SJCRH30 (cell line): ENCODE measurements around the gene PBRM1. TPM values are rescaled to one million over a fixed set of nuclear protein-coding genes. Genes with fewer than 3 reads are reported as not detected.
A peak's percentile ranks its signal among the peaks of the same experiment; 100 is the strongest.
"Not testable (repeated sequence)": the region's sequence is repeated elsewhere in the genome, so short reads cannot be mapped to it uniquely, and the experiment has no call there.

Experiments
- DNase-seq, 2 experiments: peaks; one replicate each; pipeline ENCODE4 v3.0.0-alpha.2; 2015 to 2020
- H3K27ac ChIP-seq: fragments of 250-450 bp; sonication (Bioruptor Pico); 2 replicates; pipeline ENCODE4 v1.5.1; 2020; ENCODE audit warnings: mild to moderate bottlenecking, moderate library complexity
- H3K27me3 ChIP-seq: fragments of 250-450 bp; sonication (Bioruptor Pico); 2 replicates; pipeline ENCODE4 v1.5.1; 2020; ENCODE audit warnings: mild to moderate bottlenecking, moderate library complexity
- H3K36me3 ChIP-seq: fragments of 250-450 bp; sonication (Bioruptor Pico); 2 replicates; pipeline ENCODE4 v1.5.1; 2020; ENCODE audit warnings: mild to moderate bottlenecking, moderate library complexity
- H3K4me1 ChIP-seq: fragments of 250-450 bp; sonication (Bioruptor Pico); 2 replicates; pipeline ENCODE4 v1.5.1; 2020; ENCODE audit warnings: mild to moderate bottlenecking, moderate library complexity
- H3K4me3 ChIP-seq: fragments of 250-450 bp; sonication (Bioruptor Pico); 2 replicates; pipeline ENCODE4 v1.5.1; 2020; ENCODE audit warnings: mild to moderate bottlenecking, moderate library complexity
- H3K9me3 ChIP-seq: fragments of 250-450 bp; sonication (Bioruptor Pico); replicated peaks from 2 replicates; pipeline ENCODE4 v1.5.1; 2020; ENCODE audit warnings: mild to moderate bottlenecking, moderate library complexity
- total RNA-seq: library from RNA; depleted of rRNA; stranded (reverse); fragments of >200 nt; shearing (Covaris generic); gene quantifications from 2 replicates; pipeline ENCODE4 v1.2.3, GENCODE V29; 2014; rRNA removed

PBRM1 gene
- total RNA-seq: 60.0 and 64.2 TPM in 2 replicates

- peak within 1 kb of the TSS; percentile 75 for H3K27ac ChIP-seq
- peaks cover 5% of the 10 kb centered on the region; the same call in 1 of the 2 replicates for H3K4me1 ChIP-seq
- DNase-seq: peak; percentile 89 to 92
- H3K9me3 ChIP-seq: no peaks in the 10 kb centered on the region
- peak within 1 kb of the TSS; percentile 88 for H3K4me3 ChIP-seq
- H3K27me3 ChIP-seq: no peaks in the 10 kb centered on the region
- peaks cover 52% of the 10 kb centered on the region for H3K36me3 ChIP-seq
Observed at GRCh38 chr3:52685709-52686691, at the start of gene PBRM1, which contains the start of gene GNL3. PBRM1 (minus strand) TSS chr3:52685913. GNL3 (plus strand) TSS chr3:52686032; CDS start chr3:52686093, 61 bp downstream.

- no peak for DNase-seq
- Histone ChIP-seq H3K36me3 (peaks cover 36% of the 10 kb centered on the region), H3K4me1 (no peaks in the 10 kb centered on the region), H3K27me3 (no peaks in the 10 kb centered on the region), H3K9me3 (peaks cover 10% of the 10 kb centered on the region), H3K27ac (no peak overlapping the region), H3K4me3 (no peak overlapping the region)
Observed at GRCh38 chr3:52733256-52733891, 47.7 kb upstream of the PBRM1 start.

GRCh38 chr3:52731590-52731989, 45.9 kb upstream of the PBRM1 start:
- no peak for DNase-seq
- Histone ChIP-seq H3K27me3 (no peaks in the 10 kb centered on the region), H3K4me1 (no peaks in the 10 kb centered on the region), H3K4me3 (no peak overlapping the region), H3K27ac (no peak overlapping the region), H3K9me3 (peaks cover 10% of the 10 kb centered on the region), H3K36me3 (peaks cover 34% of the 10 kb centered on the region)

- no peaks in the 10 kb centered on the region for H3K27me3 ChIP-seq
- DNase-seq: no peak
- peaks cover 10% of the 10 kb centered on the region for H3K9me3 ChIP-seq
- H3K4me3 ChIP-seq: no peak overlapping the region
- H3K27ac ChIP-seq: no peak overlapping the region
- no peaks in the 10 kb centered on the region for H3K4me1 ChIP-seq
- peaks cover 31% of the 10 kb centered on the region for H3K36me3 ChIP-seq
Observed at GRCh38 chr3:52730681-52731080, 45.0 kb upstream of the PBRM1 start.

GRCh38 chr3:52728753-52729152, 43.0 kb upstream of the PBRM1 start:
- not testable (repeated sequence) for H3K27ac ChIP-seq, H3K4me1 ChIP-seq, H3K4me3 ChIP-seq, H3K27me3 ChIP-seq, DNase-seq
- Histone ChIP-seq H3K9me3 (peaks cover 10% of the 10 kb centered on the region), H3K36me3 (peaks cover 16% of the 10 kb centered on the region)

GRCh38 chr3:52724511-52724910, 38.8 kb upstream of the PBRM1 start:
- no peaks in the 10 kb centered on the region for H3K4me1 ChIP-seq
- H3K9me3 ChIP-seq: peaks cover 3% of the 10 kb centered on the region; the same call in 1 of the 2 replicates
- no peaks in the 10 kb centered on the region for H3K27me3 ChIP-seq
- no peak overlapping the region for H3K4me3 ChIP-seq
- no peak for DNase-seq
- H3K27ac ChIP-seq: no peak overlapping the region
- H3K36me3 ChIP-seq: no peaks in the 10 kb centered on the region

- H3K27ac ChIP-seq: no peak overlapping the region
- H3K36me3 ChIP-seq: peaks cover 4% of the 10 kb centered on the region; the same call in 1 of the 2 replicates
- no peak for DNase-seq
- H3K4me3 ChIP-seq: no peak overlapping the region
- H3K27me3 ChIP-seq: no peaks in the 10 kb centered on the region
- no peaks in the 10 kb centered on the region for H3K4me1 ChIP-seq
- peaks cover 1% of the 10 kb centered on the region; the same call in 1 of the 2 replicates for H3K9me3 ChIP-seq
Observed at GRCh38 chr3:52723935-52724334, 38.2 kb upstream of the PBRM1 start.

- no peak for DNase-seq
- H3K27me3 ChIP-seq: no peaks in the 10 kb centered on the region
- no peaks in the 10 kb centered on the region for H3K4me1 ChIP-seq
- H3K27ac ChIP-seq: no peak overlapping the region
- no peaks in the 10 kb centered on the region for H3K9me3 ChIP-seq
- H3K36me3 ChIP-seq: peaks cover 9% of the 10 kb centered on the region; the same call in 1 of the 2 replicates
- no peak overlapping the region for H3K4me3 ChIP-seq
Observed at GRCh38 chr3:52722491-52722890, 36.8 kb upstream of the PBRM1 start.

GRCh38 chr3:52721730-52722008, 36.0 kb upstream of the PBRM1 start:
- no peak for DNase-seq
- Histone ChIP-seq H3K4me3 (no peak overlapping the region), H3K27me3 (no peaks in the 10 kb centered on the region), H3K27ac (no peak overlapping the region), H3K4me1 (no peaks in the 10 kb centered on the region), H3K36me3 (peaks cover 9% of the 10 kb centered on the region; the same call in 1 of the 2 replicates), H3K9me3 (no peaks in the 10 kb centered on the region)

- DNase-seq: no peak
- Histone ChIP-seq H3K4me3 (no peak overlapping the region), H3K4me1 (no peaks in the 10 kb centered on the region), H3K36me3 (peaks cover 9% of the 10 kb centered on the region; the same call in 1 of the 2 replicates), H3K27me3 (no peaks in the 10 kb centered on the region), H3K9me3 (no peaks in the 10 kb centered on the region), H3K27ac (no peak overlapping the region)
Observed at GRCh38 chr3:52721002-52721729, 35.5 kb upstream of the PBRM1 start.

- no peaks in the 10 kb centered on the region for H3K27me3 ChIP-seq
- no peaks in the 10 kb centered on the region for H3K4me1 ChIP-seq
- no peak overlapping the region for H3K4me3 ChIP-seq
- H3K36me3 ChIP-seq: peaks cover 9% of the 10 kb centered on the region; the same call in 1 of the 2 replicates
- no peak overlapping the region for H3K27ac ChIP-seq
- H3K9me3 ChIP-seq: no peaks in the 10 kb centered on the region
- no peak for DNase-seq
Observed at GRCh38 chr3:52719618-52720017, 33.9 kb upstream of the PBRM1 start.

GRCh38 chr3:52715714-52716305, 30.1 kb upstream of the PBRM1 start:
- Histone ChIP-seq H3K36me3 (peaks cover 18% of the 10 kb centered on the region), H3K4me3 (no peak overlapping the region), H3K27ac (no peak overlapping the region), H3K4me1 (no peaks in the 10 kb centered on the region), H3K27me3 (no peaks in the 10 kb centered on the region), H3K9me3 (no peaks in the 10 kb centered on the region)
- DNase-seq: no peak

- peaks cover 20% of the 10 kb centered on the region for H3K36me3 ChIP-seq
- no peak overlapping the region for H3K4me3 ChIP-seq
- no peak overlapping the region for H3K27ac ChIP-seq
- no peaks in the 10 kb centered on the region for H3K27me3 ChIP-seq
- H3K9me3 ChIP-seq: no peaks in the 10 kb centered on the region
- H3K4me1 ChIP-seq: no peaks in the 10 kb centered on the region
- DNase-seq: no peak
Observed at GRCh38 chr3:52714335-52715302, 28.9 kb upstream of the PBRM1 start.
